H54 (cell line): ENCODE measurements around the gene SPINK2.

Experiments used
- DNase-seq: peaks from one replicate; pipeline ENCODE4 v3.0.0; 2011; ENCODE audit warnings: low spot score, mixed read lengths; ENCODE audit not compliant: insufficient read length
- FAIRE-seq: peaks from 3 replicates; lab custom pipeline; 2011; peaks lifted over from hg19 to GRCh38; lab: Jason Lieb, UNC
- POLR2A ChIP-seq: IDR thresholded peaks from 2 replicates; pipeline ENCODE4 v1.6.1; 2011; ENCODE audit warnings: low read depth, mild to moderate bottlenecking, low read length

SPINK2 gene

DNA sequence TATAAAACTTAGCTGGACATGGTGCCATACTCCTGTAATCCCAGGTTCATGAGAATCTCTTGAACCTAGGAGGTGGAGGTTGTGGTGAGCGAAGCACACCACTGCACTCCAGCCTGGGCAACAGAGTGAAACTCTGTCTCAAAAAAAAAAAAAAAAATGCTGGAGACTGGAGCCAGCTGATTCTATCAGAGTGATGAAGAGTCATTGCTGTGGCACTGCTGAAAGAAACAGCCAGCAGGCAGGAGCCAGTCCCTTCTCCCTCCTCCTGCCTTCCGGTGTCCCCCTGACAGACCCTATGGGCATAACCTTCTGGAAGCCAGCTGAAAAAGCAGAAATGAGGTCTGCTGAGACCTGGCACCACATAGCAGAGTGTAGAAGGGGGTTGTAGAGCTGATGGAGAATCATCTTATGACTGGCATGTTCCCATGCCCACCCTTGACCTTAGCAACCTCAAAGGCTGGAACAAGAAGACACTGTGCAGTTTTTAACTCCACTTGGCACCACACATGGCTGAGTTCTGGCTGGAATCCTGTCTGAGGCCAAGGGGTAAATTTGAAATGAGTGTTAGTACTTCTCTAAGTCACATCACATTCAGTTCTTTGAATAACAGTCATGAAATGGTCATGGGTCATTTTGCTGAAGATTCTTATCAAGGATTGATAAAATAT lies 2.6 kb upstream of the SPINK2 start:
- FAIRE-seq, result no peak
- no peak for TF ChIP-seq POLR2A
- no peak for DNase-seq

DNA sequence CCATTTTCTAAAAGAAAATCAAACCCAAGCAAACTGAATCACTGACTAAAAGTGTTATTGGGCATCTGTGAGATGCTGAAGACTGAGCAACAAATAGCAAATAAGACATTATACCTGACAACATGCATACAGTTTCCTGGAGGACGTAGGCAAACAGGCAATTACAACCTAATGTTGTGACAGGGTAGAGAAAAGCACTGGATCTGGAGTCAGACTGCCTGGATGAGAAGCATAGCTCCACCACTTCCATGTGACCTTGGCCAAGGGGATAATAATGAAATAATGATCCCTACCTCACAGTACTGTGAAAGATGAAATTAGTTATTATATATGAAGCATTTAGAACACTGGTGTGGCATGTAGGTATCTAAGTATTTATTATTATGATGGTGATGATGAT lies 2.7 kb downstream of the SPINK2 start:
- no peak for FAIRE-seq

DNA sequence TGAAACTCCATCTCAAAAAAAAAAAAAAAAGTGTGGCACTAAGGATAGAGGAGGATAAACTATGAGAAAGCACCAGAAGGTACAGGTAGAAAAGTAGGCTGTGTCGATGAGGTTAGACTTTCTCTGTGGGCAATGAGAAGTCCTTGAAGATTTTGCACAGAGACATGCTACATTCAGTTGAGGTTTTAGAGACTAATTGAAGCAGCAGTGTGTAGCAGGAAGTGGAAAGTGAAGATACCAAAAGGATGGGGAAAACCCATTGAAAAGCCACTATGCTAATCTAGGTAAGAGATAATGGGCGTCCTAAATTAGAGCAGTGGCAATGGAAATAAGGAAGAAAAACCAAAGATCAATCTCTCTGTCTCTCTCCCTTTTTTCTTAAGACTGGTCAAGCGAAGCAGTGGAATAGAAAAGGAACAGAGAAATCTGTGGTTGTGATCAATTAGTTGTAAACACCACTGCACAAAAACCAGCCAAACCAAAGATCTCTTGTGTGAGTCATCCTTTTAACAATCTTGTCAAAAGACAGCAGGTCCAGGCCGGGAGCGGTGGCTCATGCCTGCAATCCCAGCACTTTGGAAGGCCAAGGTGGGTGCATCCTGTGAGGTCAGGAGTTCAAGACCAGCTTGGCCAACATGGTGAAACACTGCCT lies 3.5 kb downstream of the SPINK2 start:
- FAIRE-seq (no peak), DNase-seq (no peak)
- no peak for TF ChIP-seq POLR2A

More for the DNA sequence above, 2.7 kb downstream of the SPINK2 start:
- TF ChIP-seq POLR2A, result no peak
- no peak for DNase-seq

DNA sequence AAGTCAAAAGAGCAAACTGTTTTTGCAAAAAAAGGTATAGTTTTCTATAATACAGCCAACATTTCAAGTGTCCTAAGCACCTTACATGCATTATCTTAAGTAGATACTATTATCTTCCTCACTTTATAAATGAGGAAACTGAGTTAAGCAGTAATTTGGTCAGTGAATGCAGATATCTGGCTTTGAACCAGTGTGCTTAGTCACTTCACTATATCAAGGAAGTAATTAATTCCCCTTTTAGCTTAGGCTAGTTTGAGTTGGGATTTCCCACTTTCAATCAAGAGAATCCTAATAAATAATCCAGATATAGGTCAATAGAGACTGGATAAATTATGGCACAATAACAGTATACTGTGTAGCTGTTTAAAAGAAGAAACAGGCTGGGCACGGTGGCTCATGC lies 14.8 kb downstream of the SPINK2 start:
- FAIRE-seq (no peak), DNase-seq (no peak)
- no peak for TF ChIP-seq POLR2A

DNA sequence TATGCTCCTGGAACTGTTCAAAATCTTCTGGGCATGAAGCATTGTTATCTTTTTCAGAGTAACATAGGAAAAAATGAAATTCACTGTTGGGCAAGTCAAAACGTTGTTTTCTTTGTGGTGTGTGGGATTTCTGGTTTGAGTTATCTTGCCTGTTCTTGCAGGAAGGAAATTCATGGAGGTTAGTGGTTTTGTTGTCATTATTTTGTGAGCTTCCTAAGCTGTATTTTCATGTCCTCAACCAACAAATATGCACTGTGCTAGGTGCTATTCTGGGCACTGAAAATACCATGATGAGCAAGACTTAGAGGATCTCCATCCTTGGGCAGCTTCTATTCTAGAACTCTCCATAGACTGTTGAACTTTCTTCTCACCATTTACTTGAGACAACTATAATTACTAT lies 16.9 kb downstream of the SPINK2 start:
- FAIRE-seq, result no peak
- DNase-seq, result no peak
- no peak for TF ChIP-seq POLR2A

DNA sequence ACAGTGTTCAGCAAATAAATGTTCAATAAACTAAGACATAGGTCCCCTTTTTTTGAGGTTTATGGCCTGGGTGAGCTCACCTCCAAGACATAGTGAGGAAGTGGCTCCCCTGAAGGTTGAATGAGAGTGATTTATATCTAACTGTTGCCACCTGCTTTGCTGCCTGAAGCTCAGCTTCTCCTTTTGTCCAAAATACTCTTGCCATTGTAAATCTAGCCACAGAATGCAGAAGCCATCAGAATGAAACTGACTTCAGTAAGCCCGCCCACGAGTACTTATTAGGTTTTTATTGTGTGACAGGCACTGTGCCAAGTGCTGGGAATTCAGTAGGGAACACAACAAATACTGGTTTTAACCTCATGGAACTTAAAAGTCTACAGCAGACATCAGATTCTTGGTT lies 18.0 kb downstream of the SPINK2 start:
- no peak for FAIRE-seq
- no peak for TF ChIP-seq POLR2A

DNA sequence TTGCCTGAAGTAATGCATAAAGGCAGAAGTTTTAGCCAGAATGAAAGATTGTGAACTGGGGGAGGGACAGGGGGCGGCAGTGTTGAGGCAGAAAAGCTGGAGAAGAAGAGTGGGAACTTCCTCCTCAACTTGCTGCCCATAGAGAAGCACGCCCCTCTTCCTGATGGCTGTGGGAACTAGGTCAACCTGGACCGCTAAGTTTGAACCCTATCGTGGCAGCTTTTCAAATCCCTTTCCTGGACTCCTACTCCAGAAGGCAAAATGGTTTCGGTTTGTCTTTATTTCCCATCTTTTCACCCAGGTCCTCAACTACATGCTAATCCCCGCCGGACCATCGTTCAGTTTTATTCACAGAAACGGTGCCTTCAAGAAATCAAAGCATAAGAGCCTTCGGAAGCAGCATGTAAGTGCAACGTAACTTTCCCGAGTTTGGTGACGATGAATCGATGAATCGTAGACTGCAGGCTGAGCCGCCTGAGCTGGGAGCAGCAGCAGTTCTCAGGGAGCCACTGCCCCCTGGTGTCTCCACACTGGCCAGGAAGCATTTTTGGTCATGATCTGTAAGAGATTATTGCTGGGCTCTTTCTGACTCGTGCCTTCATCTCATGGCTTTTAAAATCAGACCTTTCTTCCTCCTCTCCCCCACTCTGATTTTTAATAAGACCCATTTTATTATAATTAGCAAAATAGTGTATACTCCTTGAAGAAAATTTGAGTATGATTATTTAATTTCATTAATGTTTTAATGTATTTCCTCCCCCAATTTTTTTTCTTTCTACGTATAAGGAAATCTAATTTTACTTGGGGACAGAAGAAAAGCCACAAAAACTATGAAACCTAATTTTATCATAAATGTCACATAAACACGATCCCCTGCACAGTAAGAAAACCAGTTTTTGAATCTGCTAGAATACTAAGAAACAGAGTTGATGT lies 21.4 kb downstream of the SPINK2 start:
- peak; percentile 64 for DNase-seq
- FAIRE-seq, result no peak
- TF ChIP-seq POLR2A, result no peak

More for the DNA sequence above, 18.0 kb downstream of the SPINK2 start:
- no peak for DNase-seq

DNA sequence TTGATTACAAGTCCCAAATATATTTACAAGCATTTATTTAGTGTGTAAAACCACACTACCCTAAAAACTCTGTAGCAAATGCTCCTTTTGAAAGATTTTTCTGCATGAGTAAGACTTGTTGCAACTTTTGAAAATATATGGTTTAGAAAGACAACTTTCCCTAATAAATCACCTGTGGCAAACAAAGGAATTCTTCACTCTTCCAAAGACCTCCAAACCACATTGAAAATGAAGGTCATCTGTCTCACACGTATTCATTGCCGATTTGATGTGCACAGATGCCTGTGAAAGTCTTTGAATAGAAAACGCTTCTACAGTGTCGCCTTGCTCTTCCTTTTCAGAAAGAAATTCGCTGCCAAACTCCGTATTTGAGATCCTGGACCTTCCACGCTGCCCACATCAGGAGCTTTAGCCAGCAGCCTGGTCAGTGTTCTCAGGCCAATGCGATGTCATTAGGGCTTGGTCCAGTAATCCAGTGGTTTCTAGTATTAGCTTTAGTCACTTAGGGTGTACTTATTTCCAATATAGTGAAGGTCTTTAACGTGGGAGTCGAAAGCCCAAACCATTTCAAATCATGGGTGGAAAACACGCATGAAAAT lies 22.2 kb downstream of the SPINK2 start:
- FAIRE-seq (no peak), DNase-seq (no peak)
- no peak for TF ChIP-seq POLR2A

DNA sequence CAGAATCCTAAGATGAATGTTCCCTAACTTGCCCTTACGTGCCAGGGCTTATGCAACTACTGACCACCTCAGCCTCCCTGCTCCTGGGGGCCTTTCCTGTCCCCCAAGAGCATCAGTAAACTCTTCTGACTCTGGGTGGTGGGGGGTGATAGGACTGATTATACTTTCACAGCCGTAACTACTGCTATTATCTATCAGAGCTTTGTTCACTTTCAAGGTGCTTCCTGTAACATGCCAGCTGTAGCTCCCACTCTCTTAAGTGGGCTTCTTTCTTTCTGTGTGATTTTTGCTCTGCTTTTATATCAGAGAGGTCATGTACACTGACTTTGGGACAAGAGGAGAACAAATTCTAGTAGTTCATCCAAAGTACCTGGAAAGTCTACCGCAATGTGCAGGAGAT lies 25.3 kb downstream of the SPINK2 start:
- FAIRE-seq (no peak), DNase-seq (no peak)
- no peak for TF ChIP-seq POLR2A

DNA sequence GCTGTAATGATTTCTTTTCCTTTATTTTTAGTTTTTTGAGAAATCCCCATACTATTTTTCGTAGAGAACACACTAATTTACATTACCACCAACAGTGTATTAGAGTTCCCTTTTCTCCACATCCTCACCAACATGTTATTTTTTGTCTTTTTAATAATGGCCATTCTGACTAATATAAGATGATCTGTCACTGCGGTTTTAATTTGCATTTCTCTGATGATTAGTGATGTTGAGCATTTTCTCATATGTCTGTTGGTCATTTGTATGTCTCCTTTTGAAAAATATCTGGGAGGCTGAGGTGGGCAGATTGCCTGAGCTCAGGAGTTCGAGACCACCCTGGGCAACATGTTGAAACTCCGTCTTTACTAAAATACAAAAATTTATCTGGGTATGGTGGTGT lies 30.2 kb downstream of the SPINK2 start:
- no peak for DNase-seq
- no peak for FAIRE-seq
- no peak for TF ChIP-seq POLR2A

DNA sequence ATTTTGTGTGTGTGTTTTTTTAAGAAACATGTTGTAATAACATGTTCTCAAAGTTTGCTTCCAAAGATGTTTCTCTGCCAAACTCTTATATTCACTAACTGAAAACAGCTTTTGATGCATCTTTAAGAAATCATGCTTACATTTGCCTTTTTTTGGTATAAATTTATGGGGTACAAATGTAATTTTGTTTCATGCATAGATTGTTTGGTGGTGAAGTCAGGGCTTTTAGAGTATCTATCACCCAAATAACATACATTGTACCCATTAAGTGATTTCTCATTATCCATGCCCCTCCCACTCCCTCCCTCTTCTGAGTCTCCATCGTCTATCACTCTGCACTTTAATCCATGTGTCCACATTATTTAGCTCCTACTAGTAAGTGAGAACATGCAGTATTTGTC lies 30.8 kb downstream of the SPINK2 start:
- DNase-seq (no peak), FAIRE-seq (no peak)
- no peak for TF ChIP-seq POLR2A

DNA sequence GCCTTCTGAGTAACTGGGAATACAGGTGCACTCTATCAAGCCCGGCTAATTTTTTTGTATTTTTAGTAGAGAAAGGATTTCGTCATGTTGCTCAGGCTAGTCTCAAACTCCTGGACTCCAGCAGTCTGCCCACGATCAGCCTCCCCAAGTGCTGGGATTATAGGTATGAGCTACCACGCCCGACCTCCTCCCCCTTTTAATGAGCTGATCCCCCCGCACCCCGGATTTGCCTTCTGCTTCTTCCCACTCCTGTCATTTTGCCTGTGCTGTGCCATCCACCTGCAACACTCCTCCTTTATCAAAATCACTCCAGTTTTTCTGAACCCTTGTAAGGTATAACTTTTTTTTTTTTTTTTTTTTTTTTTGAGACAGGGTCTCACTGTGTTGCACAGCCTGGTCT lies 33.4 kb downstream of the SPINK2 start:
- no peak for FAIRE-seq

DNA sequence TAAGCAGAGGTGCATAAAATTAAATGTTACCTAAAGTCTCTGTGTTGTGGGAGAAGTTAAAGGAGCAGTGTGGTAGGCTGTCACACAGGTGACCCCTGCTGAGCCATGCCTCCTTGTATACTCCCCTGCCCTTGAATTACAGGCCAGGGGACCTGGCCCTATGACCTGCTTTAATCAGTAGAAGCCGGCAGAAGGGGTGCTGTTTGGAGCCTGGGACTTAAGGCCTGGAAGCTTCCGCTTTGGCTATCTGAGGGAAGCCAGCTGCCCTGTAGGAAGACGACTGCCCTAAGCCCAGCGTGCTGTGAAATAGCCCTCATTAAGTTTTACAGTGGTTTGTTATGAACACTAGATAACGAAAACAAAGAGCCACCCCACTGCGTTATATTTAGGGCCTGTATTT lies 34.1 kb downstream of the SPINK2 start:
- DNase-seq, result no peak
- no peak for TF ChIP-seq POLR2A

More for the DNA sequence above, 33.4 kb downstream of the SPINK2 start:
- no peak for TF ChIP-seq POLR2A
- no peak for DNase-seq

DNA sequence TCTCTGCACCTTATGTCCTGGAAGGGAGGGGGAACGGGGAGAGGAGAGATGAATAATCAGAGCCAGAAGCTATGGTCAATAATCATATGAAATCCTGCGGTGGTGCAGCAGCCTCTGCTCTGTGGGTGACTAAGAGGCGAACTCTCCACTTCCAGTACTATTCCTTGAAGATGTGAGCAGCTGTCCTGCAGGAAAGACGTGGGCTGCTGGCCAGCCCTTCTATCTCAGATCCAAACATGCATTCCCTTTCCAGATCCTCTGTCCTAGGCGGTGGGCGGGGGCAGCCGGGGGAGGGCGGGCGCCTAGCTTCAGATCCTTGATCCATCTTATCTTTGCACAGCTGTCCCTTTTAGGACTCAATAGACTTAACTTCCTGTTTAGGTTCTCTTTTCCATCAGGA lies 34.5 kb downstream of the SPINK2 start:
- FAIRE-seq (no peak), DNase-seq (peak; percentile 10)
- TF ChIP-seq POLR2A, result no peak

More for the DNA sequence above, 34.1 kb downstream of the SPINK2 start:
- FAIRE-seq, result no peak
